Endothelial cell of umbilical vein (primary cell): Measurements from ENCODE around the gene PRICKLE4. TPM values are rescaled to one million over a fixed set of nuclear protein-coding genes. Genes with fewer than 3 reads are reported as not detected.

Experiments used
- BruUV-seq: library from RNA; stranded (reverse); fragments of 400-500 nt; replicated peaks from 2 replicates; lab custom pipeline; 2021; lab: Mats Ljungman, UMichigan
- CTCF ChIA-PET: fragments of 300-600, 350-600 bp; sonication (Branson Sonifier 250); formaldehyde crosslinking; loops from one replicate; lab custom pipeline; 2021; ENCODE audit warnings: antibody characterized with exemption, inconsistent platforms; lab: Charles Lee
- POLR2A ChIA-PET: fragments of 300-600, 350-600 bp; sonication (Branson Sonifier 250); formaldehyde crosslinking; loops from one replicate; lab custom pipeline; 2021; ENCODE audit warnings: antibody characterized with exemption, inconsistent platforms; lab: Charles Lee
- DNase-seq: peaks from one replicate; pipeline ENCODE4 v3.0.0-alpha.2; 2011; ENCODE audit warnings: low read depth, low spot score
- FAIRE-seq: peaks from 2 replicates; lab custom pipeline; 2011; peaks lifted over from hg19 to GRCh38; lab: Jason Lieb, UNC
- H2AFZ ChIP-seq: 2 replicates; pipeline ENCODE4 v1.6.0; 2012; ENCODE audit warnings: low read depth, low read length, control low read depth, inconsistent platforms
- H3K27ac ChIP-seq: 2 replicates; pipeline ENCODE4 v1.5.1; 2011; ENCODE audit warnings: low read depth, mild to moderate bottlenecking, control low read depth, low read length, moderate library complexity; ENCODE audit not compliant: insufficient read depth
- H3K27me3 ChIP-seq, 2 experiments: 2 replicates each; pipeline versions ENCODE4 v1.6.0 to v1.6.1; 2011; ENCODE audit warnings: low read length in 2 of 2, mixed read lengths in 1 of 2; ENCODE audit not compliant: control insufficient read depth in 2 of 2, insufficient read depth in 2 of 2
- H3K36me3 ChIP-seq, 2 experiments: 2 replicates in 1 of 2; 3 replicates in 1 of 2; pipeline ENCODE4 v1.5.1; 2011; ENCODE audit warnings: low read length in 2 of 2, mild to moderate bottlenecking in 1 of 2, moderate library complexity in 1 of 2; ENCODE audit not compliant: control insufficient read depth in 2 of 2, insufficient read depth in 2 of 2; ENCODE audit errors: extremely low read depth in 1 of 2
- H3K4me1 ChIP-seq: 3 replicates; pipeline ENCODE4 v1.5.1; 2011; ENCODE audit warnings: mild to moderate bottlenecking, low read length; ENCODE audit not compliant: control insufficient read depth, insufficient read depth; ENCODE audit errors: extremely low read depth
- H3K4me2 ChIP-seq: 2 replicates; pipeline ENCODE4 v1.6.1; 2011; ENCODE audit warnings: low read length, control low read depth, mixed read lengths; ENCODE audit not compliant: insufficient read depth
- H3K4me3 ChIP-seq, 3 experiments: fragments of 200-600 bp in 1 of 3; sonication (generic), shearing (Covaris generic) in 1 of 3; replicated peaks in 1 of 3; 2 replicates each; pipeline ENCODE4 v1.5.1; 2011 to 2016; ENCODE audit warnings: control low read depth in 3 of 3, low read length in 3 of 3, mild to moderate bottlenecking in 2 of 3, inconsistent platforms in 1 of 3, low read depth in 1 of 3, moderate library complexity in 1 of 3; ENCODE audit not compliant: insufficient read depth in 1 of 3
- H3K79me2 ChIP-seq: 2 replicates; pipeline ENCODE4 v1.6.0; 2012; ENCODE audit warnings: low read length, inconsistent platforms; ENCODE audit not compliant: control insufficient read depth, insufficient read depth
- H3K9ac ChIP-seq: replicated peaks from 2 replicates; pipeline ENCODE3; 2011; ENCODE audit warnings: low read length, control low read depth; ENCODE audit not compliant: insufficient read depth; ENCODE audit errors: extremely low read depth
- H3K9me1 ChIP-seq: replicated peaks from 3 replicates; pipeline ENCODE4 v1.6.0; 2011; ENCODE audit warnings: mild to moderate bottlenecking, low read length; ENCODE audit not compliant: control insufficient read depth, insufficient read depth; ENCODE audit errors: extremely low read depth
- H3K9me3 ChIP-seq: replicated peaks from 2 replicates; pipeline ENCODE4 v1.5.1; 2012; ENCODE audit warnings: low read length, inconsistent platforms; ENCODE audit not compliant: control insufficient read depth, insufficient read depth
- H4K20me1 ChIP-seq: replicated peaks from 2 replicates; pipeline ENCODE3; 2011; ENCODE audit warnings: mild to moderate bottlenecking, low read length; ENCODE audit not compliant: control insufficient read depth, insufficient read depth; ENCODE audit errors: extremely low read depth
- FOS ChIP-seq: IDR thresholded peaks from 2 replicates; pipeline ENCODE4 v1.6.1; 2011; ENCODE audit warnings: mild to moderate bottlenecking, low read length, moderate library complexity, borderline replicate concordance; ENCODE audit not compliant: insufficient read depth
- GATA2 ChIP-seq: IDR thresholded peaks from 2 replicates; pipeline ENCODE4 v1.7.0; 2011; ENCODE audit warnings: low read depth, mild to moderate bottlenecking, moderate library complexity, mixed read lengths, low read length; ENCODE audit not compliant: insufficient read length, insufficient read depth
- JUN ChIP-seq: IDR thresholded peaks from 2 replicates; pipeline ENCODE4 v1.6.1; 2011; ENCODE audit warnings: borderline replicate concordance, low read depth; ENCODE audit not compliant: insufficient read length, insufficient read depth
- MYC ChIP-seq: IDR thresholded peaks from one replicate; pipeline ENCODE4 v1.6.1; 2011; ENCODE audit warnings: mild to moderate bottlenecking, low read depth, low read length
- POLR2A ChIP-seq: IDR thresholded peaks from 2 replicates; pipeline ENCODE4 v1.6.1; 2012; ENCODE audit warnings: low read depth, mild to moderate bottlenecking, control low read depth, low read length
- dilution Hi-C: fragments of 300-500 bp; cut with MboI; formaldehyde crosslinking; loops from one replicate; pipeline ENCODE4 v1.15.0; 2019; ENCODE audit warnings: low sequenced_read_pairs; ENCODE audit not compliant: extremely low pct_ligation_motif_present
- intact Hi-C: fragments of 100-400 bp; cut with micrococcal nuclease; formaldehyde crosslinking; loops from one replicate; pipeline ENCODE4 v1.10.0; 2022
- polyA plus RNA-seq, 4 experiments: library from polyadenylated mRNA; depleted of rRNA in 3 of 4; stranded (reverse) in 3 of 4; unstranded in 1 of 4; fragments of >200 nt; gene quantifications; 2 replicates each; pipeline versions ENCODE4 v1.2.1 to v1.2.3, GENCODE V29; 2011 to 2012; ENCODE audit warnings: missing spikeins in 1 of 4
- total RNA-seq: library from RNA; stranded (reverse); gene quantifications from 2 replicates; pipeline ENCODE4 v1.2.3, GENCODE V29; 2021
- TF ChIP-seq, protein P1 (sequence below), 2 donors: IDR thresholded peaks; 1 replicate in 1 of 2; 2 replicates in 1 of 2; pipeline ENCODE4 v1.5.1; 2011; ENCODE audit warnings: low read length in 2 of 2, mild to moderate bottlenecking in 2 of 2, moderate library complexity in 2 of 2, control low read depth in 1 of 2, inconsistent platforms in 1 of 2, low read depth in 1 of 2; ENCODE audit not compliant: insufficient read depth in 1 of 2; ENCODE audit errors: extremely low read depth in 1 of 2
- TF ChIP-seq, protein P2 (sequence below): IDR thresholded peaks from 2 replicates; pipeline ENCODE4 v1.6.1; 2011; ENCODE audit not compliant: insufficient read depth, insufficient read length

The PRICKLE4 gene
- total and polyA plus RNA-seq, 2 donors (not counting 3 experiments of a cell fraction or from before 2014, with no cell fraction given), result 1.0 to 3.3 TPM

DNA sequence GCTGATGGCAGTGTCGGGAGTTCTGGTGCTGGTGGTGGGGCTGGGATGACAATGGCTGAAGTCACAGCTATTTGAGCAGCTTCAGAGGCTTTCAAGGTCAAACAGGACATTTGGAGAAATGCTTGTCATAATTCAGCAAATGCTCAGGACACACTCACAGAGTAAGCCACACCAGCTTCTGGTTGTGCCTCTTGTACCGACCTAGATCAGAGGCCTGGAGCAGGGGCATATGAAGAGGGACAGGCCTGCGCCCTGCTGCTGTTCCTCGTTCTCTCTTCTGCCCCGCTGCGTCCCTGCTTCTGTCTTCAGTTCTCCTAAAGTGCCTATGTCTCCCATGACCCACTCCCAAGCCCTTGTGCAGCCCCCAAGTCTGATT, 32.5 kb upstream of the PRICKLE4 start:
- intact Hi-C loops, result no loop called here
- TF ChIP-seq, protein P1, sequence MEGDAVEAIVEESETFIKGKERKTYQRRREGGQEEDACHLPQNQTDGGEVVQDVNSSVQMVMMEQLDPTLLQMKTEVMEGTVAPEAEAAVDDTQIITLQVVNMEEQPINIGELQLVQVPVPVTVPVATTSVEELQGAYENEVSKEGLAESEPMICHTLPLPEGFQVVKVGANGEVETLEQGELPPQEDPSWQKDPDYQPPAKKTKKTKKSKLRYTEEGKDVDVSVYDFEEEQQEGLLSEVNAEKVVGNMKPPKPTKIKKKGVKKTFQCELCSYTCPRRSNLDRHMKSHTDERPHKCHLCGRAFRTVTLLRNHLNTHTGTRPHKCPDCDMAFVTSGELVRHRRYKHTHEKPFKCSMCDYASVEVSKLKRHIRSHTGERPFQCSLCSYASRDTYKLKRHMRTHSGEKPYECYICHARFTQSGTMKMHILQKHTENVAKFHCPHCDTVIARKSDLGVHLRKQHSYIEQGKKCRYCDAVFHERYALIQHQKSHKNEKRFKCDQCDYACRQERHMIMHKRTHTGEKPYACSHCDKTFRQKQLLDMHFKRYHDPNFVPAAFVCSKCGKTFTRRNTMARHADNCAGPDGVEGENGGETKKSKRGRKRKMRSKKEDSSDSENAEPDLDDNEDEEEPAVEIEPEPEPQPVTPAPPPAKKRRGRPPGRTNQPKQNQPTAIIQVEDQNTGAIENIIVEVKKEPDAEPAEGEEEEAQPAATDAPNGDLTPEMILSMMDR (IDR thresholded peaks at IDR 0.05; ENCODE audit: extremely low read depth in 1 of 2, insufficient read depth in 1 of 2, low read depth in 1 of 2, low read length in 2 of 2), result no peak
- TF ChIP-seq, protein P2, sequence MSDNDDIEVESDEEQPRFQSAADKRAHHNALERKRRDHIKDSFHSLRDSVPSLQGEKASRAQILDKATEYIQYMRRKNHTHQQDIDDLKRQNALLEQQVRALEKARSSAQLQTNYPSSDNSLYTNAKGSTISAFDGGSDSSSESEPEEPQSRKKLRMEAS, result no peak
- TF ChIP-seq POLR2A (no peak), GATA2 (no peak), FOS (no peak), JUN (no peak), MYC (no peak)
- Histone ChIP-seq H2AFZ (no peak overlapping the region), H3K79me2 (no peaks in the 10 kb centered on the region), H3K4me3 (no peak overlapping the region), H3K27ac (no peak overlapping the region), H3K4me2 (no peak overlapping the region), H3K9me1 (no peaks in the 10 kb centered on the region), H4K20me1 (no peaks in the 10 kb centered on the region), H3K9ac (no peak overlapping the region), H3K4me1 (no peaks in the 10 kb centered on the region), H3K27me3 (peaks cover 0 to 3% of the 10 kb centered on the region in 2 experiments), H3K9me3 (no peaks in the 10 kb centered on the region), H3K36me3 (no peaks in the 10 kb centered on the region)
- CTCF ChIA-PET, result no interaction called here
- POLR2A ChIA-PET, result no interaction called here
- dilution Hi-C loops, result no loop called here
- no peak for DNase-seq
- no TSS peak for BruUV-seq
- no peak for FAIRE-seq
